Measurements from ENCODE around the gene LBX1.

LBX1 gene

GRCh38 chr10:101261702-101262101 is 32.4 kb upstream of the LBX1 start:
- H3K4me1 ChIP-seq: no peaks in the 10 kb centered on the region
- H3K36me3 ChIP-seq: no peaks in the 10 kb centered on the region
- peaks cover 0 to 60% of the 10 kb centered on the region in 2 donors for H3K27me3 ChIP-seq
- peaks cover 0 to 13% (median 9%) of the 10 kb centered on the region in 3 donors for H3K9me3 ChIP-seq
- no peak overlapping the region for H3K27ac ChIP-seq
- no peak overlapping the region for H3K4me3 ChIP-seq
- intact Hi-C loops (cut with DNase I; ENCODE audit: low total_unique reads): no loop called here
- no peak for TF ChIP-seq CTCF (IDR thresholded peaks at IDR 0.05)
- DNase-seq: no peak

GRCh38 chr10:101260764-101261481 is 31.7 kb upstream of the LBX1 start:
- intact Hi-C loops (cut with DNase I; ENCODE audit: low total_unique reads): no loop called here
- no peak for TF ChIP-seq CTCF (IDR thresholded peaks at IDR 0.05)
- H3K4me3 ChIP-seq: no peak overlapping the region

GRCh38 chr10:101258179-101258885 is 29.1 kb upstream of the LBX1 start:
- H3K27ac ChIP-seq: no peak overlapping the region
- intact Hi-C loops (cut with DNase I; ENCODE audit: low total_unique reads): no loop called here
- H3K9me3 ChIP-seq: peaks cover 0 to 13% (median 9%) of the 10 kb centered on the region in 3 donors

More at GRCh38 chr10:101260764-101261481, 31.7 kb upstream of the LBX1 start:
- peaks cover 0 to 13% (median 9%) of the 10 kb centered on the region in 3 donors for H3K9me3 ChIP-seq
- no peak overlapping the region for H3K27ac ChIP-seq
- peaks cover 0 to 60% of the 10 kb centered on the region in 2 donors for H3K27me3 ChIP-seq
- H3K36me3 ChIP-seq: no peaks in the 10 kb centered on the region
- H3K4me1 ChIP-seq: no peaks in the 10 kb centered on the region
- DNase-seq: no peak

GRCh38 chr10:101257491-101257890 is 28.2 kb upstream of the LBX1 start:
- peaks cover 0 to 13% (median 9%) of the 10 kb centered on the region in 3 donors for H3K9me3 ChIP-seq
- intact Hi-C loops (cut with DNase I; ENCODE audit: low total_unique reads): no loop called here
- no peak for DNase-seq
- no peaks in the 10 kb centered on the region for H3K36me3 ChIP-seq
- H3K27ac ChIP-seq: no peak overlapping the region
- no peak for TF ChIP-seq CTCF (IDR thresholded peaks at IDR 0.05)
- H3K4me3 ChIP-seq: no peak overlapping the region
- no peaks in the 10 kb centered on the region for H3K4me1 ChIP-seq
- peaks cover 0 to 51% of the 10 kb centered on the region in 2 donors for H3K27me3 ChIP-seq

More at GRCh38 chr10:101258179-101258885, 29.1 kb upstream of the LBX1 start:
- no peak for TF ChIP-seq CTCF (IDR thresholded peaks at IDR 0.05)
- DNase-seq: no peak
- no peak overlapping the region for H3K4me3 ChIP-seq
- peaks cover 0 to 54% of the 10 kb centered on the region in 2 donors for H3K27me3 ChIP-seq
- H3K4me1 ChIP-seq: no peaks in the 10 kb centered on the region
- H3K36me3 ChIP-seq: no peaks in the 10 kb centered on the region

- intact Hi-C loops (cut with DNase I; ENCODE audit: low total_unique reads): no loop called here
- no peak for TF ChIP-seq CTCF (IDR thresholded peaks at IDR 0.05)
Measured at GRCh38 chr10:101257084-101257483, 27.8 kb upstream of the LBX1 start.

More at GRCh38 chr10:101257084-101257483, 27.8 kb upstream of the LBX1 start:
- Histone ChIP-seq H3K9me3 (peaks cover 0 to 13% (median 9%) of the 10 kb centered on the region in 3 donors), H3K36me3 (no peaks in the 10 kb centered on the region), H3K4me3 (no peak overlapping the region), H3K27me3 (peaks cover 0 to 51% of the 10 kb centered on the region in 2 donors), H3K4me1 (no peaks in the 10 kb centered on the region), H3K27ac (no peak overlapping the region)
- DNase-seq: no peak

All from tibial artery (tissue), 4 donors.